ENCODE results near the gene AKAP8.

DNA sequence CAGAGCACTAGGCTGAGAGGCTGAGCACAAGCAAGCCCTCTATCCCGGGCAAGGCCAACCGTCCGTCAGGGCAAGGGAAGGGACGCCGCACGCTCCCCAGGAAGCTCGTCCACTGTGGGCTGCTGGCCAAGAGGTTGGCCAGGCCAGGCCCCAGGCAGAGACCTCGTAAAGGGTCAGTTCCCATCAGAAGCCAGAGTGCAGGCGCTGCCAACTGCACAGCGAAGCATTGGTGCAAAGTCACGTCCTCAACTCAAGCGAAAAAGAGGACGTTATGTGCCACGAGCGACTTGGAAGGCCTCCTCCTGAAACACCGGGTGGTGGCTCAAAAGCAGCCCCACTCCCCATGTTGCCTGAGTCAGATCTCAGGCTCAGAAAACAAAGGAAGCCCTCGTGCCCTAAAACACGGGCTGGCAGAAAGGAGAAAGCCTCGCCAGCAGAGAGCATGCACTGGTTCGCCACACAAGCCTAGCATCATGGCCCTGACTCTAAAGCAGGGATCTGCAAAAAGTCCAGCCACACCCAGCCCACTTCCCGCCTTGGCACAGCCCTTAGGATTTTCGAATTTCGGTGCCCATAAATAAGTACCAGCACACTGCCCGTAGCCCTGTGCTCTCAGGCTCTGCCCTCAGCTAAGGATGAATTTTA, 4.7 kb downstream of the AKAP8 start:
- TF ChIP-seq EZH2phosphoT487 (IDR thresholded peaks at IDR 0.05; ENCODE audit: borderline replicate concordance), result no peak
- TF ChIP-seq, protein P1, sequence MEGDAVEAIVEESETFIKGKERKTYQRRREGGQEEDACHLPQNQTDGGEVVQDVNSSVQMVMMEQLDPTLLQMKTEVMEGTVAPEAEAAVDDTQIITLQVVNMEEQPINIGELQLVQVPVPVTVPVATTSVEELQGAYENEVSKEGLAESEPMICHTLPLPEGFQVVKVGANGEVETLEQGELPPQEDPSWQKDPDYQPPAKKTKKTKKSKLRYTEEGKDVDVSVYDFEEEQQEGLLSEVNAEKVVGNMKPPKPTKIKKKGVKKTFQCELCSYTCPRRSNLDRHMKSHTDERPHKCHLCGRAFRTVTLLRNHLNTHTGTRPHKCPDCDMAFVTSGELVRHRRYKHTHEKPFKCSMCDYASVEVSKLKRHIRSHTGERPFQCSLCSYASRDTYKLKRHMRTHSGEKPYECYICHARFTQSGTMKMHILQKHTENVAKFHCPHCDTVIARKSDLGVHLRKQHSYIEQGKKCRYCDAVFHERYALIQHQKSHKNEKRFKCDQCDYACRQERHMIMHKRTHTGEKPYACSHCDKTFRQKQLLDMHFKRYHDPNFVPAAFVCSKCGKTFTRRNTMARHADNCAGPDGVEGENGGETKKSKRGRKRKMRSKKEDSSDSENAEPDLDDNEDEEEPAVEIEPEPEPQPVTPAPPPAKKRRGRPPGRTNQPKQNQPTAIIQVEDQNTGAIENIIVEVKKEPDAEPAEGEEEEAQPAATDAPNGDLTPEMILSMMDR (conservative IDR thresholded peaks at IDR 0.05; ENCODE audit: low read length), result no peak

Measured in Loucy (cell line).